BE2C (cell line): ENCODE results near the gene ABLIM2.

ENCODE experiments used
- DNase-seq: peaks from one replicate; pipeline ENCODE4 v3.0.0-alpha.2; 2020
- H3K27me3 ChIP-seq: fragments of 250-450 bp; sonication (Bioruptor Pico); 2 replicates; pipeline ENCODE4 v1.5.1; 2020; ENCODE audit warnings: mild to moderate bottlenecking
- H3K36me3 ChIP-seq: fragments of 250-450 bp; sonication (Bioruptor Pico); 2 replicates; pipeline ENCODE4 v1.5.1; 2020; ENCODE audit warnings: mild to moderate bottlenecking
- H3K4me1 ChIP-seq: fragments of 250-450 bp; sonication (Bioruptor Pico); 2 replicates; pipeline ENCODE4 v1.5.1; 2020
- H3K4me3 ChIP-seq: 2 replicates; pipeline ENCODE4 v1.5.1; 2011; ENCODE audit warnings: low read depth, low read length
- H3K9me3 ChIP-seq: fragments of 250-450 bp; sonication (Bioruptor Pico); 2 replicates; pipeline ENCODE4 v1.5.1; 2020
- TF ChIP-seq, protein P1 (sequence below): IDR thresholded peaks from 2 replicates; pipeline ENCODE4 v1.5.1; 2012; ENCODE audit warnings: mild to moderate bottlenecking, low read depth, low read length

ABLIM2 gene

DNA sequence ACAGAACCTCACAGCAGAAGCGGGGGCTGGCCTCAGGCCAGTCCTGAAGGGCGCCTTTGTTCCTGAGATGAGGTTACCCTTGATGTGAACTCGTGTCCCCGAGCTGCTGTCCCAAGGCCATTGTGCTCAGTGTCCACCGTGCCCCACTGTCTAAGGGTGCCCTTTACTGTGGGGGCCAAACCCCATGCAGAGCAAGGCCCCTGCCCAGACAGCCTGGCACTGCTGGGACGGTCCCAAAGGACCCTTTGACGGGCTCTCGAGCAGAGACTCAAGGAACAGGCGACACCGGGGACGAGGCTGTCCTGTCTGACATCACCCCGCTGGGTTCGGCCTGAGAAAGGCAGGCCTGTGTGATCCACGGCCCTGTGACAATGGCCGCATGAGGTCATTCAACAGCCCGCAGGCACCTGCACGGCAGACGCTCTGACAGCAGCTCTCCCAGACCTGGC lies 100.6 kb downstream of the ABLIM2 start:
- no peaks in the 10 kb centered on the region for H3K36me3 ChIP-seq
- H3K9me3 ChIP-seq = no peaks in the 10 kb centered on the region
- H3K4me3 ChIP-seq = no peak overlapping the region
- H3K27me3 ChIP-seq = no peaks in the 10 kb centered on the region
- TF ChIP-seq, protein P1, sequence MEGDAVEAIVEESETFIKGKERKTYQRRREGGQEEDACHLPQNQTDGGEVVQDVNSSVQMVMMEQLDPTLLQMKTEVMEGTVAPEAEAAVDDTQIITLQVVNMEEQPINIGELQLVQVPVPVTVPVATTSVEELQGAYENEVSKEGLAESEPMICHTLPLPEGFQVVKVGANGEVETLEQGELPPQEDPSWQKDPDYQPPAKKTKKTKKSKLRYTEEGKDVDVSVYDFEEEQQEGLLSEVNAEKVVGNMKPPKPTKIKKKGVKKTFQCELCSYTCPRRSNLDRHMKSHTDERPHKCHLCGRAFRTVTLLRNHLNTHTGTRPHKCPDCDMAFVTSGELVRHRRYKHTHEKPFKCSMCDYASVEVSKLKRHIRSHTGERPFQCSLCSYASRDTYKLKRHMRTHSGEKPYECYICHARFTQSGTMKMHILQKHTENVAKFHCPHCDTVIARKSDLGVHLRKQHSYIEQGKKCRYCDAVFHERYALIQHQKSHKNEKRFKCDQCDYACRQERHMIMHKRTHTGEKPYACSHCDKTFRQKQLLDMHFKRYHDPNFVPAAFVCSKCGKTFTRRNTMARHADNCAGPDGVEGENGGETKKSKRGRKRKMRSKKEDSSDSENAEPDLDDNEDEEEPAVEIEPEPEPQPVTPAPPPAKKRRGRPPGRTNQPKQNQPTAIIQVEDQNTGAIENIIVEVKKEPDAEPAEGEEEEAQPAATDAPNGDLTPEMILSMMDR = no peak
- no peak for DNase-seq
- peaks cover 4% of the 10 kb centered on the region for H3K4me1 ChIP-seq

GRCh38 chr4:8055206-8055605 lies 103.4 kb downstream of the ABLIM2 start:
- H3K27me3 ChIP-seq = no peaks in the 10 kb centered on the region
- no peak overlapping the region for H3K4me3 ChIP-seq
- H3K9me3 ChIP-seq = no peaks in the 10 kb centered on the region
- H3K36me3 ChIP-seq = no peaks in the 10 kb centered on the region
- TF ChIP-seq, protein P1 = no peak
- no peak for DNase-seq
- H3K4me1 ChIP-seq = peaks cover 10% of the 10 kb centered on the region

GRCh38 chr4:8053688-8054449 lies 104.7 kb downstream of the ABLIM2 start:
- TF ChIP-seq, protein P1 = no peak
- Histone ChIP-seq H3K4me3 (no peak overlapping the region), H3K9me3 (no peaks in the 10 kb centered on the region), H3K36me3 (no peaks in the 10 kb centered on the region), H3K4me1 (peaks cover 13% of the 10 kb centered on the region), H3K27me3 (no peaks in the 10 kb centered on the region)
- peak; percentile 46 for DNase-seq

DNA sequence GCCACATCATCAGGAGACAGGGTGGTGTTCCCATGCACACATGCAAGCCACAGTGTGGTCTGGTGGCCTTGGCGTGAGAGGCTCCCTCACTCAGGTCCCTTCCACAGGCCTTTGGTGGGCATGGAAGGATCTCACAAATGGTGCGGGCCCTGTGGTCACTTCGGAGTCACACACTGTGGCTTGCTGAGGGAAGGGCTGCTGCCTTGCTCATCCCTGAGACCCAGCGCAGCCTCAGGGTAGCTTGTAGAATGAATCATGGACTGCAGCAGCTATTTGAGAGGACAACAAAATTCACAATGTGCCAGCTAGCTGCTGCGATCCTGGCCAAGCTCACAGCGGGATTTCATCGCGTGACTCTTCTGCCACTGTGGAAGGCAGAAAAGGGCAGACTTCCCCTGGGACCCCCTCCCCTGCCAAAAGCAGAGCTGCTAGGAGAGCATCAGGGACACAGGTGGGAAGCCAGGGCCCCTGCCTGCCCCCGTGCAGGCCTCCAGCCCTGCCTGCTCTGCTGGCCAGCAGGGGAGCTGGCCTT lies 106.4 kb downstream of the ABLIM2 start:
- peaks cover 13% of the 10 kb centered on the region for H3K4me1 ChIP-seq
- H3K9me3 ChIP-seq = no peaks in the 10 kb centered on the region
- H3K4me3 ChIP-seq = no peak overlapping the region
- no peak for DNase-seq
- H3K36me3 ChIP-seq = no peaks in the 10 kb centered on the region
- H3K27me3 ChIP-seq = no peaks in the 10 kb centered on the region
- TF ChIP-seq, protein P1 = no peak

DNA sequence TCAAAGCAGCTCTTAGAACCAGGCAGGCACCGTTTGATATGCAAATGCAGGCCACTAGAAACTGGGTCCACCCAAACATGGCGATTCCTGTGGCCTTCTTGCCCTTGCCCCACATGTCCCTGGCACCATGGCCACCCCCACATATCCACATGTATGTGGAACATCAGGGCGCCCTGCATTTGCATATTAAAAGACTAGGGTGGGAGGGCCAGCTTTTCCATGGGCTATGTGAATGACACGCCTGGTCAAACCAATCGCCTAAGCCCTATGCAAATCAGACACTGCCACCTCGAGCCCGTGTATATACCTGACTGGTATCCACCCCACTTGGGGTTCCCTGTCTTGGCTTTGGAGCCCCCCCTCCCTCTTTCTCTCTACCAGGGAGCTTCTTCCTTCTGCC lies 107.0 kb downstream of the ABLIM2 start:
- TF ChIP-seq, protein P1 = no peak
- Histone ChIP-seq H3K36me3 (no peaks in the 10 kb centered on the region), H3K27me3 (no peaks in the 10 kb centered on the region), H3K4me3 (no peak overlapping the region), H3K4me1 (peaks cover 13% of the 10 kb centered on the region), H3K9me3 (no peaks in the 10 kb centered on the region)
- no peak for DNase-seq

DNA sequence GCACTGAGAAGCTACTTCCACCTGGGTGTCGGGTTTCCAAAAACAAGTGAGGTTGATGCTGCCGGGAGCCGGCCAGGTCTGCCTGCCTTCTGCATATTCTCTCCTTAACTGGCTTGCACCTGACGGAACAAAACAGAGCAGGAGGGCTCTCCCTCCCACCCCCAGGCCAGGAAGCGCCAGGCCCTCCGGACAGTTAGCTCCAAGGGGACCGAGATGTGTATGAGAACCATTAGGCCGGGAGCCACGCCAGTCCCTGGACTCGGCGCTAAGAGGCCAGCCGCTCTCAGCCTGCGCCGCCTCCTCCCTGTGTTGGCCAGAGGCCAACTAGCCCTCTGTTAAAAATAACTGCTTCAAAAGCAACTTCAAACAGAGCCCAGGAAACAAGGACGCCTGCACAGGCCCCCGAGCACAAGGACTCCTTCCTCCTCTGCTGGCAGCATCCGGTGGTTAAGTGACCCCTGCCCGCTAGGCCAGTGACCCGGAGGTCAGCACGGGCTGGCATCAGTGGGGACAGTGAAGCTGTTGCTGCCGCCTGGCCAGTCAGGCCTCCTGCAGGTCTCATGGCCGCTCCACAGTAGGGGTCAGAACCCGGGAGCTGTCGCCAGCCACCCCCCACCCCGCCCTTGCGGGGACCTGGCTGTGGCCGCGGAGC lies 107.9 kb downstream of the ABLIM2 start:
- no peaks in the 10 kb centered on the region for H3K36me3 ChIP-seq
- peaks cover 13% of the 10 kb centered on the region for H3K4me1 ChIP-seq
- H3K4me3 ChIP-seq = peak overlapping the region; percentile 41
- TF ChIP-seq, protein P1 = no peak
- no peaks in the 10 kb centered on the region for H3K9me3 ChIP-seq
- H3K27me3 ChIP-seq = no peaks in the 10 kb centered on the region
- DNase-seq = peak; percentile 82
